A673 (cell line): ENCODE measurements around the gene VPS29.

Source experiments
- EZH2 ChIP-seq: fragments of 200-600 bp; sonication (generic); IDR thresholded peaks from 2 replicates; pipeline ENCODE4 v1.6.1; 2017; ENCODE audit warnings: borderline replicate concordance, low read depth, mild to moderate bottlenecking, mixed read lengths, antibody characterized with exemption, low read length; ENCODE audit not compliant: poor library complexity, severe bottlenecking
- TF ChIP-seq, protein P1 (sequence below): fragments of 300-800, 200-600 bp; sonication (generic); conservative IDR thresholded peaks from 2 replicates; pipeline ENCODE4 v1.5.1; 2017; ENCODE audit warnings: low read depth, mild to moderate bottlenecking, antibody characterized with exemption, low read length, moderate library complexity, mixed read lengths

DNA sequence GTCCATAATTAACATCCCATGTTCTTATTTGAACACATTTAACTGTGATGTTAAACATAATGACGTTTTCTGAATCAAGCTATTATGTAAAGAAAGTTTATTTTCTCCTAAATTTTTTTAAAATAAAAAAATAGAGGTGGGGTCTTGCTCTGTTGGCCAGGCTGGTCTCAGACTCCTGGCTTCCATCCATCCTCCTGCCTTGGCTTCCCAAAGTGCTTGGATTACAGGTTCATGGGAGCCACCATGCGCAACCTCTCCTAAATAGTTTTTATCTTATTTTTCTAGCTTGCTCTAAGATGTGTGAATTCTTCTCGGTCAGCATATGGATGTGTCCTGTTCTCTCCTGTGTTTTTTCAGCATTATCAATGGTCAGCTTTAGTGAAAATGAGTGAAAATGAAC, 3.4 kb upstream of the VPS29 start:
- TF ChIP-seq, protein P1, sequence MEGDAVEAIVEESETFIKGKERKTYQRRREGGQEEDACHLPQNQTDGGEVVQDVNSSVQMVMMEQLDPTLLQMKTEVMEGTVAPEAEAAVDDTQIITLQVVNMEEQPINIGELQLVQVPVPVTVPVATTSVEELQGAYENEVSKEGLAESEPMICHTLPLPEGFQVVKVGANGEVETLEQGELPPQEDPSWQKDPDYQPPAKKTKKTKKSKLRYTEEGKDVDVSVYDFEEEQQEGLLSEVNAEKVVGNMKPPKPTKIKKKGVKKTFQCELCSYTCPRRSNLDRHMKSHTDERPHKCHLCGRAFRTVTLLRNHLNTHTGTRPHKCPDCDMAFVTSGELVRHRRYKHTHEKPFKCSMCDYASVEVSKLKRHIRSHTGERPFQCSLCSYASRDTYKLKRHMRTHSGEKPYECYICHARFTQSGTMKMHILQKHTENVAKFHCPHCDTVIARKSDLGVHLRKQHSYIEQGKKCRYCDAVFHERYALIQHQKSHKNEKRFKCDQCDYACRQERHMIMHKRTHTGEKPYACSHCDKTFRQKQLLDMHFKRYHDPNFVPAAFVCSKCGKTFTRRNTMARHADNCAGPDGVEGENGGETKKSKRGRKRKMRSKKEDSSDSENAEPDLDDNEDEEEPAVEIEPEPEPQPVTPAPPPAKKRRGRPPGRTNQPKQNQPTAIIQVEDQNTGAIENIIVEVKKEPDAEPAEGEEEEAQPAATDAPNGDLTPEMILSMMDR, result no peak
- TF ChIP-seq EZH2, result no peak
